Osteocyte (in vitro differentiated cells): ENCODE data around the gene TSTD2. TPM values are rescaled to one million over a fixed set of nuclear protein-coding genes. Genes with fewer than 3 reads are reported as not detected.

ENCODE experiments used
- DNase-seq: peaks from one replicate; pipeline ENCODE4 v3.0.0; 2021; ENCODE audit warnings: mixed read lengths; ENCODE audit not compliant: unreplicated experiment; ENCODE audit errors: extremely low spot score
- H3K27ac Mint-ChIP-seq: one replicate; pipeline ENCODE4 v1.8.0; 2021; ENCODE audit warnings: mild to moderate bottlenecking, mixed read lengths; ENCODE audit not compliant: unreplicated experiment
- H3K27me3 Mint-ChIP-seq: one replicate; pipeline ENCODE4 v1.8.0; 2021; ENCODE audit warnings: mixed read lengths; ENCODE audit not compliant: unreplicated experiment
- H3K36me3 Mint-ChIP-seq: one replicate; pipeline ENCODE4 v1.8.0; 2021; ENCODE audit warnings: mixed read lengths; ENCODE audit not compliant: unreplicated experiment
- H3K4me1 Mint-ChIP-seq: one replicate; pipeline ENCODE4 v1.8.0; 2021; ENCODE audit warnings: mixed read lengths; ENCODE audit not compliant: unreplicated experiment
- H3K4me3 Mint-ChIP-seq: one replicate; pipeline ENCODE4 v1.8.0; 2021; ENCODE audit warnings: mild to moderate bottlenecking, moderate library complexity, mixed read lengths; ENCODE audit not compliant: unreplicated experiment
- H3K9me3 Mint-ChIP-seq: one replicate; pipeline ENCODE4 v1.8.0; 2021; ENCODE audit warnings: mixed read lengths; ENCODE audit not compliant: unreplicated experiment
- long read RNA-seq: library from polyadenylated mRNA; unstranded; transcript quantifications from one replicate; pipeline ENCODE4 v2.0.0, GENCODE V29; 2021
- total RNA-seq: library from RNA; stranded (reverse); gene quantifications from 2 replicates; pipeline ENCODE4 v1.2.1, GENCODE V29; 2021
- TF ChIP-seq, protein P1 (sequence below): fragments of 200-600 bp; sonication (generic); IDR thresholded peaks from 2 replicates; pipeline ENCODE4 v1.5.0; 2021; ENCODE audit warnings: antibody characterized with exemption, mild to moderate bottlenecking, moderate library complexity

Gene TSTD2
- 23.3 and 28.4 TPM in 2 replicates for total RNA-seq
- long read RNA-seq, full-length matches to known transcripts: 59 of 79 reads
- long read RNA-seq, partial matches to known transcripts: 8 of 79 reads
- long read RNA-seq, other reads (novel, unspliced or antisense): 12 of 79 reads

DNA sequence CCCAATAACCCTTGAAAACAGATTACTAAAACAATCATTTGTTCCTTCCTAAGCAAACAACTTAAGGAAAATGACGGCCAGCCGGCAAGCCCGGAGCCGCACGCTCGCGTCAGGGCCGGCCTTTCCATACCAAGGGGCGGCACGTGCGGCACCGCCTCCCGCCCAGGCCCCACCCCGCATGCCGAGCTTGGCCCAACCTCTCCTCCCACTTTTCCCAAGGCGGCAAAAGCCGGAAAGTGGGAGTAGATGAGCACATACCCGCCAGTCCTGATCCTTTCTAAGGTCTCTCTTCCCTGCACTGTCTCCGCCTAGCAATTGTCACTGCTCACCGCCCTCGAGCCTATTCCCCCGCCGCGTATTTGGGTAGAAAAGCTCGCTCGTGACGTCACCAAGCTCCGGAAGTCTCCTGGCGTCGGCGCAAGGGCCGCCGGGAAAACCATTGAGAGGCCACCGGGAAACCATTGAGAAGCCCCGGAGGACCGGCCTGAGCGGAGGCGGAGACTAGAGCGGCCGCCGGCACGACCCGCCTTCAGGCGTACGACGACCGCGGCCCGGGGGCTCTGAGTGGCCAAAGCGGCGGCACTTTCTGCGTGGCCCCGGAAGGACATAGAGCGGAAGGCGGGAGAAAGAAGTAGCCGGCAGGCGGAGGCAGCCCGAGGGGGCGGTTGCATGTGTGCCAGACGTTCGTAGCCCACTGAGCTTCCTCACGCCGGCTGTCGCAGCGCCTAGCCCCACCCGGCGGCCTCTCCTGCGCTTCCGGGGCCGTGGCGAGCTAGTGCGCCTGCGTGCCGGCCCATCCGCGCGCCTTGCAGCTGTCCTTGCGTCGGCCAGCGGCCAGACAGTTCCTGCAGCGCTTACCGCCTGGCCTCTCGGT is at the start of gene TSTD2, which contains the start of gene NCBP1:
Gene TSTD2, minus strand, starts transcription at position 384 of the 874 bp plus-strand sequence. CDS start 5,806 bp downstream, outside the sequence.
Gene NCBP1, plus strand, starts transcription at position 837 of the 874 bp plus-strand sequence. CDS start 61 bp downstream, outside the sequence.
- Mint-ChIP-seq H3K27ac (peak within 1 kb of the TSS; percentile 99), H3K4me1 (peaks cover 38% of the 10 kb centered on the region), H3K27me3 (no peaks in the 10 kb centered on the region), H3K9me3 (no peaks in the 10 kb centered on the region), H3K36me3 (peaks cover 2% of the 10 kb centered on the region), H3K4me3 (peak within 1 kb of the TSS; percentile 94)
- DNase-seq: peak; percentile 99
- TF ChIP-seq, protein P1, sequence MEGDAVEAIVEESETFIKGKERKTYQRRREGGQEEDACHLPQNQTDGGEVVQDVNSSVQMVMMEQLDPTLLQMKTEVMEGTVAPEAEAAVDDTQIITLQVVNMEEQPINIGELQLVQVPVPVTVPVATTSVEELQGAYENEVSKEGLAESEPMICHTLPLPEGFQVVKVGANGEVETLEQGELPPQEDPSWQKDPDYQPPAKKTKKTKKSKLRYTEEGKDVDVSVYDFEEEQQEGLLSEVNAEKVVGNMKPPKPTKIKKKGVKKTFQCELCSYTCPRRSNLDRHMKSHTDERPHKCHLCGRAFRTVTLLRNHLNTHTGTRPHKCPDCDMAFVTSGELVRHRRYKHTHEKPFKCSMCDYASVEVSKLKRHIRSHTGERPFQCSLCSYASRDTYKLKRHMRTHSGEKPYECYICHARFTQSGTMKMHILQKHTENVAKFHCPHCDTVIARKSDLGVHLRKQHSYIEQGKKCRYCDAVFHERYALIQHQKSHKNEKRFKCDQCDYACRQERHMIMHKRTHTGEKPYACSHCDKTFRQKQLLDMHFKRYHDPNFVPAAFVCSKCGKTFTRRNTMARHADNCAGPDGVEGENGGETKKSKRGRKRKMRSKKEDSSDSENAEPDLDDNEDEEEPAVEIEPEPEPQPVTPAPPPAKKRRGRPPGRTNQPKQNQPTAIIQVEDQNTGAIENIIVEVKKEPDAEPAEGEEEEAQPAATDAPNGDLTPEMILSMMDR: peak; percentile 6

GRCh38 chr9:97682242-97682641 is 49.1 kb upstream of the TSTD2 start:
- TF ChIP-seq, protein P1: no peak

DNA sequence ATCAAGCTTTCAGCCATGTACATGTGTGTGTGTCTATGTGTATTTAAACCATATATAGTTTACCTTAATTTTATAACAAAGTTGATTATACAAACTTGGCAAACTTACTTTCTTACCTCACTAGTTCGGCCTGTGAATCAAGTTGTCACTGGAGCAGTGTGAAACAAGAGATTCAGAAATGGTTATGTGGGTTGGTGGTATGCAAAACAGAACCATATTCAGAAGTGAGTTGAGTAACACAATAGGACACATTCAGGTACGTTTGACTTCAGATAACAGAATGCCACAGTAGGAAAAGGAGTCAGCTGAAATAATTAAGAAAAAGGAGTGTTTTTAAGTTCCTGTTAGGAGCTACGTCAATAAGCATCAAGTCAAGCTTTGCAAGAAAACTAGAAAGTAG is 42.5 kb upstream of the TSTD2 start:
- H3K27ac Mint-ChIP-seq: no peak overlapping the region
- TF ChIP-seq, protein P1: no peak
- DNase-seq: no peak
- H3K9me3 Mint-ChIP-seq: no peaks in the 10 kb centered on the region
- H3K27me3 Mint-ChIP-seq: no peaks in the 10 kb centered on the region
- H3K4me3 Mint-ChIP-seq: no peak overlapping the region
- H3K4me1 Mint-ChIP-seq: no peaks in the 10 kb centered on the region
- H3K36me3 Mint-ChIP-seq: peaks cover 55% of the 10 kb centered on the region

More at GRCh38 chr9:97682242-97682641, 49.1 kb upstream of the TSTD2 start:
- Mint-ChIP-seq H3K27me3 (no peaks in the 10 kb centered on the region), H3K4me3 (no peak overlapping the region), H3K4me1 (no peaks in the 10 kb centered on the region), H3K36me3 (peaks cover 46% of the 10 kb centered on the region), H3K27ac (no peak overlapping the region), H3K9me3 (no peaks in the 10 kb centered on the region)
- DNase-seq: no peak

DNA sequence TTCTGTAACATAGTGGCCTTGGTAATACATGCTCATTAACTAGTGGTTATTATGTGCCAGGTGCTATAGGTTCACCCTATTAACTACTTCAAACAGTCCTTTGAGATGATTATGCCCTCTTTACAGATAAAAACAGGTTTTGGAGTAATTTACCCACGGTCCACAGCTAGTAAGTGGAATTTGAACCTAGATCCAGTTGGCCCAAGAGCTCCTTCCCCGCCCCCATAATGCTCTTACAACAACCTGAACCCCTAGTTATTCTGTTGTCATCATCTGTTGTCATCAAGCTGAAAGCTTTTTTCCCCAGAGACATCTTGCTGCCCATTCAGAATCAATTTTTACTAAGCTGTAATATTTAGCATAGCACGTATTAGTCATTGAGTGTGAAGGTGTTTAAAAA is 40.8 kb upstream of the TSTD2 start:
- Mint-ChIP-seq H3K9me3 (no peaks in the 10 kb centered on the region), H3K27ac (no peak overlapping the region), H3K36me3 (peaks cover 57% of the 10 kb centered on the region), H3K4me3 (no peak overlapping the region), H3K4me1 (no peaks in the 10 kb centered on the region), H3K27me3 (no peaks in the 10 kb centered on the region)
- DNase-seq: no peak
- TF ChIP-seq, protein P1: no peak

- no peak for DNase-seq
- TF ChIP-seq, protein P1: no peak
- H3K4me3 Mint-ChIP-seq: no peak overlapping the region
- no peaks in the 10 kb centered on the region for H3K27me3 Mint-ChIP-seq
- H3K36me3 Mint-ChIP-seq: peaks cover 54% of the 10 kb centered on the region
- H3K27ac Mint-ChIP-seq: no peak overlapping the region
- H3K9me3 Mint-ChIP-seq: no peaks in the 10 kb centered on the region
- no peaks in the 10 kb centered on the region for H3K4me1 Mint-ChIP-seq
These were observed 39.2 kb upstream of the TSTD2 start for GRCh38 chr9:97672403-97672802.
